Calu3 (cell line): ENCODE results near the gene TMEM267. TPM values are rescaled to one million over a fixed set of nuclear protein-coding genes. Genes with fewer than 3 reads are reported as not detected.

Experiments used
- BruUV-seq: library from RNA; stranded (reverse); fragments of 400-500 nt; replicated peaks from 2 replicates; lab custom pipeline; 2021; lab: Mats Ljungman, UMichigan
- CTCF ChIA-PET: fragments of 300-600 bp; sonication (Branson Sonifier 250); formaldehyde crosslinking; loops from one replicate; lab custom pipeline; 2022; ENCODE audit warnings: antibody characterized with exemption; lab: Charles Lee
- DNase-seq: peaks from one replicate; pipeline ENCODE4 v3.0.0; 2022
- H3K27ac Mint-ChIP-seq: one replicate; pipeline ENCODE4 v1.8.0; 2022; ENCODE audit warnings: mixed read lengths; ENCODE audit not compliant: unreplicated experiment
- H3K27me3 Mint-ChIP-seq: one replicate; pipeline ENCODE4 v1.8.0; 2022; ENCODE audit warnings: mixed read lengths; ENCODE audit not compliant: unreplicated experiment
- H3K36me3 Mint-ChIP-seq: one replicate; pipeline ENCODE4 v1.8.0; 2022; ENCODE audit warnings: mild to moderate bottlenecking, moderate library complexity, mixed read lengths; ENCODE audit not compliant: insufficient read depth, unreplicated experiment
- H3K4me1 Mint-ChIP-seq: one replicate; pipeline ENCODE4 v1.8.0; 2022; ENCODE audit warnings: mild to moderate bottlenecking, low read depth, mixed read lengths; ENCODE audit not compliant: unreplicated experiment
- H3K4me3 Mint-ChIP-seq: one replicate; pipeline ENCODE4 v1.8.0; 2022; ENCODE audit warnings: mild to moderate bottlenecking, low read depth, moderate library complexity, mixed read lengths; ENCODE audit not compliant: unreplicated experiment
- H3K9me3 Mint-ChIP-seq: one replicate; pipeline ENCODE4 v1.8.0; 2022; ENCODE audit warnings: low read depth, mixed read lengths; ENCODE audit not compliant: unreplicated experiment
- CTCF ChIP-seq: fragments of 200-600 bp; IDR thresholded peaks from one replicate; pipeline ENCODE4 v1.8.0; 2022; ENCODE audit warnings: antibody characterized with exemption; ENCODE audit not compliant: unreplicated experiment
- intact Hi-C: fragments of 100-400 bp; cut with micrococcal nuclease; formaldehyde crosslinking; loops from one replicate; pipeline ENCODE4 v1.10.0; 2022; ENCODE audit not compliant: unreplicated experiment
- total RNA-seq: library from RNA; stranded (reverse); gene quantifications from 2 replicates; pipeline ENCODE4 v1.2.3, GENCODE V29; 2022

TMEM267 gene
- total RNA-seq, 1 experiment from 2014 or later, result 23.4 TPM

DNA sequence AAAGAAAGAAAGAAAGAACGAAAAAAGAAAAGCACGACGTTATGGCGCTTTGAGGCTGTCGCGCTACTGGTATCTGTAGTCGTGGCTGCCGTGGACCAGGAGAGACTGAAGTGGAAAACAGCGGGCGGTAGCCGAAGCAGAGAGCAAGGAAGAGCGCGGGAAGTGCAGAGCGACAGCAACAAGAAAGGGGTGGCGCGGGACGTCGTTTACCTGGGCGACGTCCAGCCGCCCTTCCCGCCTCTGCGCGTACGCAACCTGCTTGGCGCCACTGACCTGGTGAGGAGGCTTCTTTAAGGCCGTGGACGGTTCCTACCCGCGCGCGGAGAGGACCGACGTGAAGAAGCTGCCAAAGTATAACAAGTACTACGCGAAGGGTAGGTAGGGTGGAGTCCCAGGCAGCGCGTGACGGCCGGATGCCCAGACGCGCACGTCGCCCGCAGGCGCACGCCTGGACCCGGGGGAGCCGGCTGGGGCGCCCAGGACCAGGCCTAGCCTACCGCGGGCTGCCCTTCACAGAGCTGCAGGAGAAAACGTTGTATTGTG, 86.8 kb downstream of the TMEM267 start:
- no peaks in the 10 kb centered on the region for H3K27me3 Mint-ChIP-seq
- no peak for TF ChIP-seq CTCF
- BruUV-seq, result no TSS peak
- peaks cover 4% of the 10 kb centered on the region for H3K9me3 Mint-ChIP-seq
- no peaks in the 10 kb centered on the region for H3K36me3 Mint-ChIP-seq
- DNase-seq, result no peak
- no peak overlapping the region for H3K4me3 Mint-ChIP-seq
- intact Hi-C loops, result no loop called here
- no peak overlapping the region for H3K27ac Mint-ChIP-seq
- CTCF ChIA-PET, result no interaction called here
- peaks cover 6% of the 10 kb centered on the region for H3K4me1 Mint-ChIP-seq

Other genes with a start within 250 kb of the TMEM267 start
- gene HMGCS1, start 170.5 kb downstream of the TMEM267 start, total RNA-seq, result 249 and 263 TPM in 2 replicates
- gene CCL28, start 71.5 kb downstream of the TMEM267 start, total RNA-seq, result 9.9 and 12.2 TPM in 2 replicates
- gene C5orf34, start 31.3 kb upstream of the TMEM267 start, total RNA-seq, result 6.9 and 7.4 TPM in 2 replicates
- gene PAIP1, start 73.2 kb upstream of the TMEM267 start, total RNA-seq, result 88.8 and 97.4 TPM in 2 replicates
- 61.7 and 72.4 TPM in 2 replicates for gene NNT, start 119.3 kb upstream of the TMEM267 start, total RNA-seq